HG02943 (cell line): ENCODE data around the gene RHOXF2.
"Not testable (repeated sequence)": the region's sequence is repeated elsewhere in the genome, so short reads cannot be mapped to it uniquely, and the experiment has no call there.

Experiments
- ATAC-seq: cut with Tn5 transposase; IDR thresholded peaks from one replicate; pipeline ENCODE4 v1.9.1; 2021; ENCODE audit warnings: mild to moderate bottlenecking, low read depth, moderate library complexity; ENCODE audit not compliant: unreplicated experiment

Gene RHOXF2

DNA sequence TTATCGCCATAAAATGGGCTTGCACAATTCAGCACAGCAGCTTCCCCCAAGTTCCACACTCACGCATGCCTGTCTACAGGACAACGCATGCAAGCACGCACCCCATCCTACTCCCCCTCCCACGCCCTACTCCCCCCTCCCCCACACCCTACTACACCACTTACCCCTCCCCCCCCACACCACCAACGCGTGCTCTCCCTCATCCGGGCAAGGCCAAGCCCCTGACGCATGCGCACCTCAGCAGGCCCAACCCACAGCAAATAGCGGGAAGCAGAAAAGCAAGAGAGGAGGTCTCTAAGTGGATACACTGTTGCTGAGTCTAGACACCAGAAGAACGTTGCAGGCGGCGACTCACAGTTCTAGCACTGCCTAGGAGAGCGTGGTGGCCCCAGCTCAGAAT is at the start of gene RHOXF2:
Gene RHOXF2, plus strand, starts transcription at position 301 of the 400 bp plus-strand sequence. CDS start 138 bp downstream, outside the sequence.
- ATAC-seq: not testable (repeated sequence)

DNA sequence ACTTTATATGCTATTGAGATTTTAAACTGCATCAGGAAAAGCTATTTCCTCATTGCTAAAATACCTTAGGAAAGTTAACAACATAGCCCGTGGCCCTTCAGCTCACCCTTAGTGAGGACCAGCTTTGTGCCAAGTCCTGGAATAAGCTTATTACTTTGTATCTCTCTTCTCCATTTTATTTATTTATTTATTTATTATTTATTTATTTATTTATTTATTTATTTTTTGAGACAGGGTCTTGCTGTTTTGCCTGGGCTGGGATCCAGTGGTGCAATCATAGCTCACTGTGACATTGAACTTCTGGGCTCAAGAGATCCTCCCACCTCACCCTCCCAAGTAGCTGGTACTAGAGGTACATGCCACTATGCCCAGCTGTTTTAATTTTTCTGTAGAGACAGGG is 49.0 kb upstream of the RHOXF2 start:
- ATAC-seq: no peak

- ATAC-seq: no peak
Measured at GRCh38 chrX:120111611-120112010, 46.8 kb upstream of the RHOXF2 start.

- ATAC-seq: no peak
Measured at GRCh38 chrX:120115438-120115963, 42.9 kb upstream of the RHOXF2 start, which contains the start of gene RHOXF1. RHOXF1 (minus strand) TSS chrX:120115913; CDS start chrX:120115862, 51 bp downstream.

- no peak for ATAC-seq
Measured at GRCh38 chrX:120120223-120120622, 38.2 kb upstream of the RHOXF2 start.

GRCh38 chrX:120125444-120125843 is 33.0 kb upstream of the RHOXF2 start:
- no peak for ATAC-seq

DNA sequence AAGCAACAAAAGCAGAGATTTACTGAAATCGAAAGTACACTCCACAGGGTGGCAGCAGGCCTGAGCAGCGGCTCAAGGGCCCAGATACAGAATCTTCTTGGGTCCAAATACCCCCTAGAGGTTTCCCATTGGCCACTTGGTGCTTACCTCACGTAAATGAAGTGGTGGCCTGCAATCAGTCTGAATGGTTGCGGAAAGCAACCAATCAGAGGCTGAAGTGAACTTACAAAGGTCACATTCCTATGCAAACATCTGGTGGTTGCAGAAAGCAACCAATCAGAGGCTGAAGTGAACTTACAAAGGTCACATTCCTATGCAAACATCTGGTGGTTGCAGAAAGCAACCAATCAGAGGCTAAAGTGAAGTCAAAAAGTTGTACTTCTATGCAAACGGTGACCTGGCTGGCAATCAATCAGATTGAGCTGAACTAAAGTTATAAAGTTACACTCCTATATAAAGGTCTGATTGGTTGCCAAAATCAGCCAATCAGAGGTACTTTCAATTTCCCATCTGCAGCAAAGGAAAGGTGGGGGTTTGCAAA is 30.0 kb upstream of the RHOXF2 start:
- not testable (repeated sequence) for ATAC-seq

DNA sequence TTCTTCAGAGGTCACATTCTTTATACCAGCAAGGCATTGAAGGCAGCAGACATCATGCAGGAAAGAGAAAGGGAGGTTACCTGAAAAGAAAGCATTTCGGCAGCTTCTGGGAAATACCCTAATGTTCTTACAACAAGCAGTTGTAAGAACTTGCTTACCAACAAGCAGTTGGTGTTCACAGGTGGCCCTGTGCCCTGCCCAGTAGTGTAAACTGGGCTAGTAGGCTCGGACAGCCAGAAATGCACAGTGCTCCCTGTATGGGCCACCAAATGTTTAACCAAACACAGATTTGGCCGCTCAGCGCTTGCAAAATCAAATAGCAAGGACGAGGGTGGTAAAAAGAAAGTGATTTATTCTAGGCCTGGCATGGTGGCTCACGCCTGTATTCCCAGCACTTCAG is 22.3 kb upstream of the RHOXF2 start:
- ATAC-seq: no peak

DNA sequence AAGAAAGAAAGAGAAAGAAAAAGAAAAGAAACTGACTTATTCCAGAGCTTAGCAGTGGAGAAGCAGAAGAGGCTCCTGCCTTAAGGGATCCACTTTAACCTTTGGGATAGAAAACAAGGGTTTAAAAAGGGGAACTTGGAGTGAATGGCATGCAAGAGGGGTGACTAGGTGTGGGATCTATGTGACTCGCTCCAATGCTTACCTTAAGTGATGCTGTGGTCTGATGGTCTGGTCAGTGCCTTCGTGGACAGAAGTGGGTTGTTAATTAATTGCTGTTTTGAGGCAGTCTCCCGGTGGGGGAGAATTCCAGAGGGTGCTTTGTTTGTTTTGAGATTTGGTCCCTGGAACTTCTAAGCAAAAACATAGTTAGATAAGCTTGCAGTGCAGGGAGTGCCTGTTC is 21.6 kb upstream of the RHOXF2 start:
- no peak for ATAC-seq

GRCh38 chrX:120137439-120137838 is 21.0 kb upstream of the RHOXF2 start:
- ATAC-seq: no peak

DNA sequence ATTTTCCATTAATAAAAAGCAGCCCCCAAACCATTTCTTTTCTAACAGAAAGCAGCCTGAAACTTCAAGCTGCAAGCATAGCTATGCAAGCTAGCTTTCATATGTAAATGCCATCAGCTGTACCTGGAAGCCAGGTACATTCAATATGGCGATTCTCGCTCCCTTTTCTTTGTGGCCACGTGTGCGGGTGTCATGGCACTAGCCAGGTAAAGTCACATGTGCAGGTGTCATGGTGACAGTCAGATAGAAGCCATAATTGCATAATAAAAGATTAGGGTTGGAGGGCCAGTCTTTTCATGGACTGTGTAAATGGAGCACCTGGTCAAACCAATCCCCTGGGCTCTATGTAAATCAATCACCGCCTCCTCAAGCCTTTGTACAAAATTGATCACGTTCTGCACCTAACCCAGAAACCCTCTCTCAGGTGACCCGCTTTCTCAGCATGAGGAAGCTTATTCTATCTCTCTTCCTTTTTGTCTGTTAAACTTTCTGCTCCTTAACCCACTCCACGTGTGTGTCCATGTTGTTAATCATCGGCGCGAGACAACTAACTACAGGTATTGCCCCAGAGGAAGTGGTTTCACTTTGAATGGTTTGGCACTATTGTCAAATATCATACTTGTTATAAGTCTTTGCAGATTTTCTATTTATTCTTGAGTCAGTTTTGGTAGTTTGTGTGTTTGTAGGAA is 18.0 kb upstream of the RHOXF2 start:
- no peak for ATAC-seq

DNA sequence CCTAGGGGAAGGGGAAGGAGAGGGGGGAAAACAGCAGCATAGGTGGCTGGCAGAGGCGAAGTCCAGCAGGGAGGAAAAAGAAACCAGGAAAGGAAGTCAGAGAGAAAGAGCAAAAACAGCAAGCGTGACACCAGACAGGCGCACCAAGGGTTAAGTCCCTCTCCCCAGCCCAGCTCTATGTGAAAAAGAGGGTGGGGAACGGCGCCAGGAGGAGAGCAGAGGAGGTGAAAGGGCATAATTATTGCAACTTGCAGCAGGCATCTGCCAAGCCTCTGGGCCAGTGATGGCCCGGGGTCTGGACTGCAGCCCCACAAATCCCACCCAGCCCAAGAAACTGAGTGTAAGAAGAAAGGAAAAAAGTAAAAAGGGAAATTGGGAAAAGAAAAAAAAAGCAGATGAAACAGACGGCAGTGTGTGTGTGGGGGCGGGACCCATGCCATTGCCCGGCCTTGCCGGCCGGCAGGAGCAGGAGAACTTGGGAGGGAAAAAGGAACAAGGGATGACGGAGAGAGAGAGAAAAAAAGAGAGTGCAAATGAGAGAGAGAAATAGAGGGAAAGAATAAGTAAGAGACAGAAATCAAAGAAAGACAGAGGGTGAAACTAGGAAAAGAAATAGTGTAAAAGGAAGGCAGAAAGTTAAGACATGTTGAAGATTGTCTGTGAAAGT is 14.1 kb upstream of the RHOXF2 start:
- ATAC-seq: no peak

- ATAC-seq: no peak
Measured at GRCh38 chrX:120145295-120145925, 13.0 kb upstream of the RHOXF2 start.

- ATAC-seq: not testable (repeated sequence)
Measured at GRCh38 chrX:120146323-120146722, 12.1 kb upstream of the RHOXF2 start.

DNA sequence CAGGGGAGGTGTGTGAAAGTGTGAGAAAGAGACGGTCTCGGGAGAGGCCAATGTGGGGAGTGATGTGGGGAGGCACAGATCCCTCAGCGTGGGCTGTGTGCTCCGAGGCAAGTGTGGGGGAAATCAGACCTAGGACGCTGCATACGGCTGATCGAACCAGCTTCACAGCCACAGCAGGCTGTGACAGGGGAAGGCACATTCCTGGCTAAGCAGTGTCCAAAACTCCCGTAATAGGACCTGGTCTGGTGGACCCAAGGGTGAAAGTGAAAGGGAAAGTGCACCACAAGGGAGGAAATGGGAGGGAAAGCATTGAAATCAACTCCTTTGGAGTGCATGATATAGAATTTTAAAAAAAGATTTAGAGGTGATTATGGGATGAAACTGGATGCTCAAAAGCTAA is 10.9 kb upstream of the RHOXF2 start:
- ATAC-seq: no peak

DNA sequence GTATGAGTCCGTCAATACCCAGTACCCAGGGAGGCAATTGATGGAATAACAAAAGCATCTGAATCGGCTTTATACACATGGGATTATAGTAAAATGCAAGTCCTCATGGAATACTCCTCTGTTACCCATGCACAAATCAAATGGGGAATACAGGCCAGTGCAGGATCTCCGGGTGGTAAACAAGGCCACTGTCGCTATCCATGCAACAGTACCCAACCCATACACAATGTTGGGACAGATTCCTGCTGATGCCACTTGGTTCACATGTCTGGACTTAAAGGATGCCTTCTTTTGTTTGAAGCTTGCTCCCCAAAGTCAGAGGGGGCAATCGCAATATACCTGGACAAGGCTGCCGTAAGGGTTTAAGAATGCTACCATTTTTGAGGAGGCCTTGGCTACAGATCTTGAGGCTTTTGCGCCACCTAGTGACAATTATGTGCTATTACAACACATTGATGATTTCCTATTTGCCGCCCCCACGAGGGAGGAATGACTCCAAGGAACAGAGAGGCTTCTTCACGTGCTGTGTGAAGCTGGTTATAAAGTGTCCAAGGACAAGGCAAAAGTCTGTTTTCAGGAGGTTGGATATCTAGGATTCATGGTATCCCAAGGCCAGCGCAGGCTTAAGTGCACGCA is 8.2 kb upstream of the RHOXF2 start:
- not testable (repeated sequence) for ATAC-seq

GRCh38 chrX:120159086-120159485 is 673 bp downstream of the RHOXF2 start:
- ATAC-seq: not testable (repeated sequence)

GRCh38 chrX:120193254-120193653 is 34.8 kb downstream of the RHOXF2 start:
- not testable (repeated sequence) for ATAC-seq

GRCh38 chrX:120193720-120194119 is 35.3 kb downstream of the RHOXF2 start:
- not testable (repeated sequence) for ATAC-seq

DNA sequence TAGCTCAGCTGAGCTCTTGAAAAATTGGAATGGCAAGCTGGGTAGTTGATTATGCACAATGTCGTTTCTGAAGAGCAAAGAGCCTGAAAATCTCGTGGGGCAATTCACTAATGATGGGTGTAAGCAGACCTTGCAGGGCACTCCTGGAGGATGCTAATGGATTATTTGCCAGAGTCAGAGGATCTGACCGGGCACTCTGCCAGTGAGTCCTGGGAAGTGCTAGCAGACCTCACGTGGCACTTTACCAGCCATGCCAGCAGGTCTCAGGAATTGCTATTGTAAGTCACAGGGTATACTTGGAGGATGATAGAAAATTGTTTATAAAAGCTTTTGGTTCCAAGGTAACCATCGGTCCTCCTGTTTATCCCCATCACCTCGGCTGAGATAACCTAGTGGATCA is 37.4 kb downstream of the RHOXF2 start:
- ATAC-seq: not testable (repeated sequence)
